Activated naive CD4-positive, alpha-beta T cell treated with anti-CD3 and anti-CD28 coated beads, Interleukin-2, amount 10 ng/mL, durations not matched to agents 7 days and 5 days (primary cell): ENCODE data around the gene PRR9.

ENCODE experiments used
- CTCF ChIA-PET: fragments of 350-600 bp; sonication (Branson Sonifier 250); formaldehyde crosslinking; loops from one replicate; lab custom pipeline; 2021; ENCODE audit warnings: antibody characterized with exemption; lab: Charles Lee
- DNase-seq: peaks from one replicate; pipeline ENCODE4 v3.0.0-alpha.2; 2020
- H3K27ac Mint-ChIP-seq: one replicate; pipeline ENCODE4 v1.8.0; 2021; ENCODE audit warnings: mild to moderate bottlenecking, moderate library complexity, mixed read lengths
- H3K27me3 Mint-ChIP-seq: one replicate; pipeline ENCODE4 v1.8.0; 2021; ENCODE audit warnings: mild to moderate bottlenecking, mixed read lengths
- H3K36me3 Mint-ChIP-seq: one replicate; pipeline ENCODE4 v1.8.0; 2021; ENCODE audit warnings: mixed read lengths
- H3K4me1 Mint-ChIP-seq: one replicate; pipeline ENCODE4 v1.8.0; 2021; ENCODE audit warnings: mixed read lengths
- H3K4me3 Mint-ChIP-seq: one replicate; pipeline ENCODE4 v1.8.0; 2021; ENCODE audit warnings: mild to moderate bottlenecking, moderate library complexity, mixed read lengths
- H3K9me3 Mint-ChIP-seq: one replicate; pipeline ENCODE4 v1.8.0; 2021; ENCODE audit warnings: mixed read lengths

The PRR9 gene

DNA sequence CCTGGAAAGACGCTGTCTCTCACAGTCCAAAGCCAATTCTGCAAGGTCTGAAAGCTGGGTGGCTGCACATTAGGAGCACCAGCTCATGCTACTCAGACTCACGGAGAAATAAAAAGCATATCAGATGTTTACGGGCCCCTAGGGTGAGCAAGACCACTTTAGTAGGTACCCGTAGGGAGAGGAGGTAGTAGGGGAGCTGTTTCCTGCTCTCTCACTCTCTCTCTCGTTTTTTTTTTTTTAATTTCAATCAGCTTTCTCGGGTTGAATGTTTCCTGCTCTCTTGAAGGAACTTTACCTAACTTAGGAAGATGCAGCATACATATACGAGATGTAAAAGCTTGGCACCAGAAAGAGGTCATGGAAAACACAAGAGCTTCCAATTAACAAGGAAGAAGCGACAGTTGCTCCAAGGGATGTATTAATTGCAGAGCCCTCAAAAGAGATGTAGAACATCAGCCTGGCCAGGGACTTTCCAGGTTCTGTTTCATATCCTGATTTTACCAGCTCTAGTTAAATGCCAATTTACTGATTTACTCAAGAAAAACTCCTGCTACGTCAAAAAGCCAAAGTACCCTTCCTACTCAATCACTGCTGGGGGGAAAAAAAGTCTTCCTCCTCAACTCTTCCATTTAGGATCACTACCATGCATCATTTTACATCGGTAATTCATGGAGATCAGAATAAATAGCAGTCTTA lies 45.2 kb downstream of the PRR9 start:
- Mint-ChIP-seq H3K9me3 (no peaks in the 10 kb centered on the region), H3K36me3 (peaks cover 2% of the 10 kb centered on the region), H3K27me3 (peaks cover 77% of the 10 kb centered on the region), H3K4me1 (peaks cover 21% of the 10 kb centered on the region), H3K4me3 (no peak overlapping the region), H3K27ac (no peak overlapping the region)
- CTCF ChIA-PET: no interaction called here
- no peak for DNase-seq

GRCh38 chr1:153265457-153265856 lies 48.1 kb downstream of the PRR9 start:
- CTCF ChIA-PET: interaction anchor here (0.6 kb wide), 1 partner anchor 612 kb away, joined by 3 read pairs; no protein-coding TSS in a partner anchor
- DNase-seq: no peak
- H3K9me3 Mint-ChIP-seq: no peaks in the 10 kb centered on the region
- H3K36me3 Mint-ChIP-seq: peaks cover under 1% of the 10 kb centered on the region
- H3K27ac Mint-ChIP-seq: no peak overlapping the region
- peaks cover 59% of the 10 kb centered on the region for H3K27me3 Mint-ChIP-seq
- H3K4me1 Mint-ChIP-seq: peaks cover 14% of the 10 kb centered on the region
- H3K4me3 Mint-ChIP-seq: no peak overlapping the region
